ENCODE measurements around the gene PLAU.

- TF ChIP-seq POLR2A (IDR thresholded peaks at IDR 0.05; ENCODE audit: low read length), result no peak
- TF ChIP-seq CTCF (IDR thresholded peaks at IDR 0.05), result no peak
- no peak for TF ChIP-seq CEBPB (IDR thresholded peaks at IDR 0.05)
- no peak for TF ChIP-seq SMC3 (IDR thresholded peaks at IDR 0.05)
- TF ChIP-seq USF2 (IDR thresholded peaks at IDR 0.05), result no peak
These were observed 23.1 kb downstream of the PLAU start for GRCh38 chr10:73934074-73934473.

Data from A549 (cell line).